Measurements from ENCODE around the gene ITGBL1. TPM values are rescaled to one million over a fixed set of nuclear protein-coding genes. Genes with fewer than 3 reads are reported as not detected.

Gene ITGBL1
- total RNA-seq, 1 experiment from 2014 or later = 37.1 TPM

GRCh38 chr13:101523154-101524131, 71.0 kb downstream of the ITGBL1 start:
- no peak overlapping the region for H3K27ac ChIP-seq (ENCODE audit: low read length)
- intact Hi-C loops (cut with micrococcal nuclease) = no loop called here
- no peaks in the 10 kb centered on the region for H3K9me2 ChIP-seq (replicated peaks; ENCODE audit: low read length)
- BruUV-seq (replicated peaks) = no TSS peak
- ChIA-PET CTCF (no interaction called here), POLR2A (ENCODE audit: unreplicated experiment) (interaction anchor here (0.7 kb wide), 1 partner anchor 168 kb away, joined by 9 read pairs; no protein-coding TSS in a partner anchor)
- H3K4me2 ChIP-seq (ENCODE audit: low read length) = no peak overlapping the region
- H3K9me3 ChIP-seq (ENCODE audit: low read length) = no peaks in the 10 kb centered on the region
- no peaks in the 10 kb centered on the region for H3F3A ChIP-seq (ENCODE audit: low read length, unreplicated experiment)
- ATAC-seq = peak; percentile 59
- no peaks in the 10 kb centered on the region for H4K20me1 ChIP-seq (ENCODE audit: low read length)
- no peaks in the 10 kb centered on the region for H3K27me3 ChIP-seq (ENCODE audit: low read length)
- H3K79me2 ChIP-seq (ENCODE audit: low read length) = peaks cover 37% of the 10 kb centered on the region
- no peak for TF ChIP-seq EZH2phosphoT487 (IDR thresholded peaks at IDR 0.05; ENCODE audit: borderline replicate concordance, low read length)
- no peak for TF ChIP-seq CTCF (conservative IDR thresholded peaks at IDR 0.05; ENCODE audit: low read depth, low read length)
- no peak for TF ChIP-seq EZH2 (IDR thresholded peaks at IDR 0.05; ENCODE audit: low read length, unreplicated experiment)
- H2AFZ ChIP-seq (ENCODE audit: low read length) = no peak overlapping the region
- DNase-seq = peak; percentile 67
- no peak overlapping the region for H3K4me3 ChIP-seq (ENCODE audit: low read length)
- no peak overlapping the region for H3K9ac ChIP-seq (ENCODE audit: low read length)
- H3K4me1 ChIP-seq (ENCODE audit: insufficient read depth, low read length) = peaks cover 36% of the 10 kb centered on the region
- no peaks in the 10 kb centered on the region for H3K36me3 ChIP-seq (ENCODE audit: low read depth, low read length)

- TF ChIP-seq EZH2 (IDR thresholded peaks at IDR 0.05; ENCODE audit: low read length, unreplicated experiment) = no peak
- TF ChIP-seq EZH2phosphoT487 (IDR thresholded peaks at IDR 0.05; ENCODE audit: borderline replicate concordance, low read length) = no peak
- ChIA-PET POLR2A (ENCODE audit: unreplicated experiment) (no interaction called here), CTCF (no interaction called here)
Observed at GRCh38 chr13:101527130-101527529, 74.7 kb downstream of the ITGBL1 start.

GRCh38 chr13:101529422-101529821, 76.9 kb downstream of the ITGBL1 start:
- POLR2A ChIA-PET (ENCODE audit: unreplicated experiment) = no interaction called here
- Histone ChIP-seq H3K27ac (ENCODE audit: low read length) (no peak overlapping the region), H3K4me2 (ENCODE audit: low read length) (no peak overlapping the region), H3K79me2 (ENCODE audit: low read length) (peaks cover 11% of the 10 kb centered on the region; the same call in 1 of the 2 replicates), H3K36me3 (ENCODE audit: low read depth, low read length) (no peaks in the 10 kb centered on the region), H3F3A (ENCODE audit: low read length, unreplicated experiment) (no peaks in the 10 kb centered on the region), H2AFZ (ENCODE audit: low read length) (no peak overlapping the region), H3K9me2 (replicated peaks; ENCODE audit: low read length) (no peaks in the 10 kb centered on the region), H3K9ac (ENCODE audit: low read length) (no peak overlapping the region), H3K27me3 (ENCODE audit: low read length) (no peaks in the 10 kb centered on the region), H3K4me3 (ENCODE audit: low read length) (no peak overlapping the region), H3K4me1 (ENCODE audit: insufficient read depth, low read length) (peaks cover 7% of the 10 kb centered on the region), H3K9me3 (ENCODE audit: low read length) (no peaks in the 10 kb centered on the region), H4K20me1 (ENCODE audit: low read length) (no peaks in the 10 kb centered on the region)
- no TSS peak for BruUV-seq (replicated peaks)
- TF ChIP-seq EZH2 (IDR thresholded peaks at IDR 0.05; ENCODE audit: low read length, unreplicated experiment) (no peak), EZH2phosphoT487 (IDR thresholded peaks at IDR 0.05; ENCODE audit: borderline replicate concordance, low read length) (no peak), CTCF (conservative IDR thresholded peaks at IDR 0.05; ENCODE audit: low read depth, low read length) (no peak)
- DNase-seq (no peak), ATAC-seq (no peak)
- CTCF ChIA-PET = no interaction called here
- intact Hi-C loops (cut with micrococcal nuclease) = no loop called here

More at GRCh38 chr13:101527130-101527529, 74.7 kb downstream of the ITGBL1 start:
- H3K27ac ChIP-seq (ENCODE audit: low read length) = no peak overlapping the region
- H3K9ac ChIP-seq (ENCODE audit: low read length) = no peak overlapping the region
- H3K4me3 ChIP-seq (ENCODE audit: low read length) = no peak overlapping the region
- H3K9me3 ChIP-seq (ENCODE audit: low read length) = no peaks in the 10 kb centered on the region
- H3K4me1 ChIP-seq (ENCODE audit: insufficient read depth, low read length) = peaks cover 16% of the 10 kb centered on the region
- no TSS peak for BruUV-seq (replicated peaks)
- DNase-seq (peak; percentile 38), ATAC-seq (peak; percentile 56; the same call in 1 of the 2 replicates)
- peaks cover 17% of the 10 kb centered on the region for H3K79me2 ChIP-seq (ENCODE audit: low read length)
- no peak overlapping the region for H2AFZ ChIP-seq (ENCODE audit: low read length)
- intact Hi-C loops (cut with micrococcal nuclease) = no loop called here
- H3K4me2 ChIP-seq (ENCODE audit: low read length) = no peak overlapping the region
- H3K36me3 ChIP-seq (ENCODE audit: low read depth, low read length) = no peaks in the 10 kb centered on the region
- no peaks in the 10 kb centered on the region for H4K20me1 ChIP-seq (ENCODE audit: low read length)
- H3K27me3 ChIP-seq (ENCODE audit: low read length) = no peaks in the 10 kb centered on the region
- no peaks in the 10 kb centered on the region for H3K9me2 ChIP-seq (replicated peaks; ENCODE audit: low read length)
- H3F3A ChIP-seq (ENCODE audit: low read length, unreplicated experiment) = no peaks in the 10 kb centered on the region
